HepG2 (cell line): ENCODE measurements around the gene ATG4B.

ENCODE experiments used
- PPARG ChIP-seq: conservative IDR thresholded peaks from 2 replicates; pipeline ENCODE4 v1.6.1; 2016; ENCODE audit warnings: missing biosample characterization, missing genetic modification reagents
- ZNF180 ChIP-seq: sonication (generic); formaldehyde crosslinking; IDR thresholded peaks from 2 replicates; pipeline ENCODE4 v1.4.0; 2020; ENCODE audit warnings: low read depth, missing genetic modification reagents, borderline replicate concordance
- ZNF776 ChIP-seq: sonication (generic); formaldehyde crosslinking; IDR thresholded peaks from 2 replicates; pipeline ENCODE4 v1.4.0; 2020; ENCODE audit warnings: mild to moderate bottlenecking, missing genetic modification reagents
- TF ChIP-seq, protein P1 (sequence below): sonication (generic); formaldehyde crosslinking; IDR thresholded peaks from 2 replicates; pipeline ENCODE4 v1.5.0; 2020; ENCODE audit warnings: mild to moderate bottlenecking, missing genetic modification reagents, moderate library complexity

DNA sequence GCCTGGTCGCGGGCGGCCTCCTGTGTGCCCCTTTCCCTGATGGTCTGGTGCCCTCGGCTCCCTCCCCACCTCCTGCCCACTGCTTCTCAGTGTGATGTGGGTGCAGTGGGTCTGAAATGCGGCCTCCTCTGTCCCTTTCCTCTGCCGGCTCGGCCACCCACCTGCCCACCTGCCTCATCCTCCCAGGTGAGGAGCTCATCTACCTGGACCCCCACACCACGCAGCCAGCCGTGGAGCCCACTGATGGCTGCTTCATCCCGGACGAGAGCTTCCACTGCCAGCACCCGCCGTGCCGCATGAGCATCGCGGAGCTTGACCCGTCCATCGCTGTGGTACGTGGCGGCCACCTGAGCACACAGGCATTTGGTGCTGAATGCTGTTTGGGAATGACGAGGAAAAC lies 30.9 kb downstream of the ATG4B start:
- no peak for TF ChIP-seq ZNF180
- TF ChIP-seq, protein P1, sequence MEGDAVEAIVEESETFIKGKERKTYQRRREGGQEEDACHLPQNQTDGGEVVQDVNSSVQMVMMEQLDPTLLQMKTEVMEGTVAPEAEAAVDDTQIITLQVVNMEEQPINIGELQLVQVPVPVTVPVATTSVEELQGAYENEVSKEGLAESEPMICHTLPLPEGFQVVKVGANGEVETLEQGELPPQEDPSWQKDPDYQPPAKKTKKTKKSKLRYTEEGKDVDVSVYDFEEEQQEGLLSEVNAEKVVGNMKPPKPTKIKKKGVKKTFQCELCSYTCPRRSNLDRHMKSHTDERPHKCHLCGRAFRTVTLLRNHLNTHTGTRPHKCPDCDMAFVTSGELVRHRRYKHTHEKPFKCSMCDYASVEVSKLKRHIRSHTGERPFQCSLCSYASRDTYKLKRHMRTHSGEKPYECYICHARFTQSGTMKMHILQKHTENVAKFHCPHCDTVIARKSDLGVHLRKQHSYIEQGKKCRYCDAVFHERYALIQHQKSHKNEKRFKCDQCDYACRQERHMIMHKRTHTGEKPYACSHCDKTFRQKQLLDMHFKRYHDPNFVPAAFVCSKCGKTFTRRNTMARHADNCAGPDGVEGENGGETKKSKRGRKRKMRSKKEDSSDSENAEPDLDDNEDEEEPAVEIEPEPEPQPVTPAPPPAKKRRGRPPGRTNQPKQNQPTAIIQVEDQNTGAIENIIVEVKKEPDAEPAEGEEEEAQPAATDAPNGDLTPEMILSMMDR (CRISPR knock-in tag), result no peak
- TF ChIP-seq PPARG (CRISPR knock-in tag), result no peak
- no peak for TF ChIP-seq ZNF776
